ENCODE measurements around the gene EPHA6. TPM values are rescaled to one million over a fixed set of nuclear protein-coding genes. Genes with fewer than 3 reads are reported as not detected.

Gene EPHA6
- total RNA-seq, 1 donor from 2014 or later: 0.11 TPM

DNA sequence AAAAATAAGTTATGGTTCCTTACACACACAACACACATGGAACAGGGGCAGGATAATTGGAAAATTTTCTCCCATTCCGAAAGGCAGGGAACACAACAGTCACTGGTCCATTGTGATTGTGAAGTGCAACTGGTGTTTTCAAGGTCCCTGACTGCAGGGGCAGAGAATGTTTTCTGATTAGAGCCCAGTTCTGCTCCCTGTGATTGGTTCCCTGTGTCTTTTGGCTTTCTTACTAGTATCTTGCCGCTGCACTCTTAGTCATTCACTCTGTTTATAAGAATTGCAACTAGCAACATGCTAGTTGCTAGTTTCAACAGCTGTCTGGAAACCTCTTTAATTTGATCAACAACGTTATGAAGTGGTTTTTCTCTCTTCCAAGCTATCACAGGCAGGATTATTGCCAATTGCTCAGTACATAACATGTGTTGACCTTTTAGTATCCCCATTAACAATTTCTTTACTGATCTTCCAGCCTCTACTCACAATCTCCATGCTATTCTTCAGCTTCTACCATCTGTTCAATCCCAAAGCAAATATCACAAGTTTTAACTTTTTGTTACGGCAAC lies 177.5 kb downstream of the EPHA6 start:
- no peaks in the 10 kb centered on the region for H3K36me3 Mint-ChIP-seq
- no peak overlapping the region for H2AFZ ChIP-seq (replicated peaks)

GRCh38 chr3:96994988-96995387 lies 180.6 kb downstream of the EPHA6 start:
- Histone ChIP-seq H3K4me3 (no peak overlapping the region), H3K27me3 (no peaks in the 10 kb centered on the region), H3K4me2 (no peak overlapping the region), H3K36me3 (no peaks in the 10 kb centered on the region), H3K4me1 (no peaks in the 10 kb centered on the region), H3K9ac (no peak overlapping the region), H3K9me3 (ENCODE audit: low read depth) (no peaks in the 10 kb centered on the region), H3K79me2 (ENCODE audit: low read depth) (no peaks in the 10 kb centered on the region), H3K27ac (no peak overlapping the region), H2AFZ (replicated peaks) (no peak overlapping the region), H4K20me1 (ENCODE audit: low read depth) (no peaks in the 10 kb centered on the region), H3F3A (ENCODE audit: low read depth) (no peaks in the 10 kb centered on the region)
- DNase-seq (ENCODE audit: low spot score): no peak
- Mint-ChIP-seq H3K36me3 (no peaks in the 10 kb centered on the region), H3K4me3 (no peak overlapping the region), H3K27ac (no peak overlapping the region), H3K4me1 (no peaks in the 10 kb centered on the region), H3K27me3 (ENCODE audit: insufficient read depth, low read depth) (no peaks in the 10 kb centered on the region), H3K9me3 (no peaks in the 10 kb centered on the region)
- no peak for TF ChIP-seq EZH2phosphoT487 (IDR thresholded peaks at IDR 0.05)
- TF ChIP-seq CTCF (IDR thresholded peaks at IDR 0.05): no peak
- TF ChIP-seq EZH2 (IDR thresholded peaks at IDR 0.05): no peak

More for the DNA sequence above, 177.5 kb downstream of the EPHA6 start:
- Histone ChIP-seq H3K27me3 (no peaks in the 10 kb centered on the region), H3F3A (ENCODE audit: low read depth) (no peaks in the 10 kb centered on the region), H3K4me1 (no peaks in the 10 kb centered on the region), H3K9ac (no peak overlapping the region), H3K9me3 (ENCODE audit: low read depth) (no peaks in the 10 kb centered on the region), H4K20me1 (ENCODE audit: low read depth) (no peaks in the 10 kb centered on the region), H3K27ac (no peak overlapping the region), H3K79me2 (ENCODE audit: low read depth) (no peaks in the 10 kb centered on the region), H3K36me3 (no peaks in the 10 kb centered on the region), H3K4me3 (no peak overlapping the region), H3K4me2 (no peak overlapping the region)
- Mint-ChIP-seq H3K27ac (no peak overlapping the region), H3K27me3 (ENCODE audit: insufficient read depth, low read depth) (no peaks in the 10 kb centered on the region), H3K4me1 (no peaks in the 10 kb centered on the region), H3K4me3 (no peak overlapping the region), H3K9me3 (no peaks in the 10 kb centered on the region)
- DNase-seq (ENCODE audit: low spot score): no peak
- TF ChIP-seq EZH2phosphoT487 (IDR thresholded peaks at IDR 0.05): no peak
- no peak for TF ChIP-seq EZH2 (IDR thresholded peaks at IDR 0.05)
- no peak for TF ChIP-seq CTCF (IDR thresholded peaks at IDR 0.05)

DNA sequence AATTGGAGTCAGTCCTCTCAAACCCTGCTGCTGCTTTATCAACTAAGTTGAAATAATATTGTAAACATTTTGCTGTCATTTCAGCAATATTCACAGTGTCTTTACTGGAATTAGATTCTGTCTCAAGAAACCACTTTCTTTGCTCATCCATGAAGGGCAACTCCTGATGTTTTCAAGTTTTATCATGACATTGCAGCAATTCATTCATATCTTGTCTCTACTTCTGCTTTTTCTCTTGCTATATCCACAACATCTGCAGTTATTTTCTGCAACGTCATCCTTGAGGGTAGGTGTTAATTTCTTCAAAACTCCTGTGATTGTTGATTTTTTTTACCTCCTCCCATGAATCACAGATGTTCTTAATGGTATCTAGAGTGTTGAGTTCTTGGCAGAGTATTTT lies 181.6 kb downstream of the EPHA6 start:
- H3K27me3 Mint-ChIP-seq (ENCODE audit: insufficient read depth, low read depth): no peaks in the 10 kb centered on the region
- H3K9me3 ChIP-seq (ENCODE audit: low read depth): no peaks in the 10 kb centered on the region
- no peak for TF ChIP-seq CTCF (IDR thresholded peaks at IDR 0.05)
- TF ChIP-seq EZH2phosphoT487 (IDR thresholded peaks at IDR 0.05): no peak
- TF ChIP-seq EZH2 (IDR thresholded peaks at IDR 0.05): no peak

More for the DNA sequence above, 181.6 kb downstream of the EPHA6 start:
- H3F3A ChIP-seq (ENCODE audit: low read depth): no peaks in the 10 kb centered on the region
- H3K4me1 Mint-ChIP-seq: no peaks in the 10 kb centered on the region
- no peak overlapping the region for H3K9ac ChIP-seq
- H3K9me3 Mint-ChIP-seq: no peaks in the 10 kb centered on the region
- H4K20me1 ChIP-seq (ENCODE audit: low read depth): no peaks in the 10 kb centered on the region
- no peak overlapping the region for H3K4me3 Mint-ChIP-seq
- H3K4me3 ChIP-seq: no peak overlapping the region
- no peak overlapping the region for H2AFZ ChIP-seq (replicated peaks)
- H3K27me3 ChIP-seq: no peaks in the 10 kb centered on the region
- H3K79me2 ChIP-seq (ENCODE audit: low read depth): no peaks in the 10 kb centered on the region
- no peak overlapping the region for H3K4me2 ChIP-seq
- H3K36me3 ChIP-seq: no peaks in the 10 kb centered on the region
- H3K4me1 ChIP-seq: no peaks in the 10 kb centered on the region
- H3K27ac Mint-ChIP-seq: no peak overlapping the region
- DNase-seq (ENCODE audit: low spot score): no peak
- H3K27ac ChIP-seq: no peak overlapping the region
- no peaks in the 10 kb centered on the region for H3K36me3 Mint-ChIP-seq

Data from neural progenitor cell (in vitro differentiated cells).